Erythroblast (primary cell): Measurements from ENCODE around the gene CFLAR.

Experiments
- GATA1 ChIP-seq: IDR thresholded peaks from 2 replicates; pipeline ENCODE4 v1.6.1; 2011; ENCODE audit warnings: low read depth, mild to moderate bottlenecking, control low read depth, low read length, moderate library complexity
- POLR2A ChIP-seq: IDR thresholded peaks from 2 replicates; pipeline ENCODE4 v1.6.1; 2011; ENCODE audit warnings: mild to moderate bottlenecking, low read length

DNA sequence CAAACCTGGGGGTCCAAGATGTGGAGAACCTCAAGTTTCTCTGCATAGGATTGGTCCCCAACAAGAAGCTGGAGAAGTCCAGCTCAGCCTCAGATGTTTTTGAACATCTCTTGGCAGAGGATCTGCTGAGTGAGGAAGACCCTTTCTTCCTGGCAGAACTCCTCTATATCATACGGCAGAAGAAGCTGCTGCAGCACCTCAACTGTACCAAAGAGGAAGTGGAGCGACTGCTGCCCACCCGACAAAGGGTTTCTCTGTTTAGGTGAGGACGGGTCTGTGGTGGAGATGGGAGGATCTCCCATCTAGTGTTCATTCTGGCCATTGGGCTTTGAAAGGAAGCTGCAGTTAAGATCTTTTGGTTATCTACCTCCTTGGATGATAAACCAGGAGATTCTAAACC, 69.9 kb downstream of the CFLAR start:
- TF ChIP-seq POLR2A, result no peak
- no peak for TF ChIP-seq GATA1
